Kidney epithelial cell (primary cell): ENCODE measurements around the gene PLXNC1. TPM values are rescaled to one million over a fixed set of nuclear protein-coding genes. Genes with fewer than 3 reads are reported as not detected.

ENCODE experiments used
- DNase-seq: peaks from one replicate; pipeline ENCODE4 v3.0.0-alpha.2; 2010; ENCODE audit warnings: low read depth
- H3K27me3 ChIP-seq: 2 replicates; pipeline ENCODE4 v1.6.0; 2011; ENCODE audit warnings: low read length; ENCODE audit not compliant: control insufficient read depth, insufficient read depth
- H3K36me3 ChIP-seq: 2 replicates; pipeline ENCODE4 v1.5.1; 2011; ENCODE audit warnings: low read length; ENCODE audit not compliant: control insufficient read depth, insufficient read depth
- H3K4me3 ChIP-seq: 2 replicates; pipeline ENCODE4 v1.5.1; 2011; ENCODE audit warnings: low read depth, mild to moderate bottlenecking, control low read depth, low read length
- CTCF ChIP-seq: IDR thresholded peaks from 2 replicates; pipeline ENCODE4 v1.5.1; 2011; ENCODE audit warnings: mild to moderate bottlenecking, moderate library complexity, low read length, control low read depth, inconsistent platforms; ENCODE audit not compliant: insufficient read depth, poor library complexity, severe bottlenecking
- total RNA-seq: library from RNA; depleted of rRNA; stranded (reverse); fragments of >200 nt; gene quantifications from 2 replicates; pipeline ENCODE4 v1.2.3, GENCODE V29; 2015

Gene PLXNC1
- total RNA-seq, 1 donor from 2014 or later, result 0.21 TPM

GRCh38 chr12:94186278-94187241 is 38.2 kb downstream of the PLXNC1 start:
- DNase-seq, result peak; percentile 18
- TF ChIP-seq CTCF, result no peak
- H3K4me3 ChIP-seq, result peak overlapping the region; percentile 41
- peaks cover 7% of the 10 kb centered on the region for H3K27me3 ChIP-seq
- H3K36me3 ChIP-seq, result no peaks in the 10 kb centered on the region

- TF ChIP-seq CTCF, result no peak
- H3K27me3 ChIP-seq, result peaks cover 7% of the 10 kb centered on the region
Measured at GRCh38 chr12:94187361-94187760, 39.0 kb downstream of the PLXNC1 start.

GRCh38 chr12:94190623-94191022 is 42.2 kb downstream of the PLXNC1 start:
- DNase-seq, result no peak
- Histone ChIP-seq H3K4me3 (no peak overlapping the region), H3K27me3 (peaks cover 5% of the 10 kb centered on the region), H3K36me3 (no peaks in the 10 kb centered on the region)
- TF ChIP-seq CTCF, result no peak

More at GRCh38 chr12:94187361-94187760, 39.0 kb downstream of the PLXNC1 start:
- no peaks in the 10 kb centered on the region for H3K36me3 ChIP-seq
- H3K4me3 ChIP-seq, result no peak overlapping the region
- no peak for DNase-seq

- no peak for DNase-seq
- Histone ChIP-seq H3K27me3 (peaks cover 3% of the 10 kb centered on the region), H3K4me3 (no peak overlapping the region), H3K36me3 (no peaks in the 10 kb centered on the region)
- no peak for TF ChIP-seq CTCF
Measured at GRCh38 chr12:94191023-94191422, 42.6 kb downstream of the PLXNC1 start.

GRCh38 chr12:94191811-94192210 is 43.4 kb downstream of the PLXNC1 start:
- DNase-seq, result no peak
- Histone ChIP-seq H3K36me3 (no peaks in the 10 kb centered on the region), H3K27me3 (no peaks in the 10 kb centered on the region), H3K4me3 (no peak overlapping the region)
- TF ChIP-seq CTCF, result no peak
